ENCODE measurements around the gene TBC1D2.

GRCh38 chr9:98254228-98255060 lies 1.0 kb downstream of the TBC1D2 start:
- no peak for TF ChIP-seq CTCF (IDR thresholded peaks at IDR 0.05; ENCODE audit: low read depth, low read length)
- TF ChIP-seq EZH2phosphoT487 (IDR thresholded peaks at IDR 0.05; ENCODE audit: low read depth), result no peak
